ENCODE measurements around the gene GPR82. TPM values are rescaled to one million over a fixed set of nuclear protein-coding genes. Genes with fewer than 3 reads are reported as not detected.
"Not testable (repeated sequence)": the region's sequence is repeated elsewhere in the genome, so short reads cannot be mapped to it uniquely, and the experiment has no call there.

GPR82 gene
- total RNA-seq, 1 donor from 2014 or later = 3.4 TPM

- Histone ChIP-seq H3K9me3 (no peaks in the 10 kb centered on the region), H3K27me3 (no peaks in the 10 kb centered on the region), H3K4me3 (no peak overlapping the region), H3K36me3 (no peaks in the 10 kb centered on the region), H3K4me1 (no peaks in the 10 kb centered on the region), H3K27ac (no peak overlapping the region)
- DNase-seq (no peak), ATAC-seq (no peak)
- intact Hi-C loops (cut with DNase I) = no loop called here
- TF ChIP-seq CTCF (IDR thresholded peaks at IDR 0.05) = no peak
Observed at GRCh38 chrX:41711021-41711667, 12.8 kb upstream of the GPR82 start.

- no peaks in the 10 kb centered on the region for H3K36me3 ChIP-seq
- DNase-seq (no peak), ATAC-seq (no peak)
- H3K4me1 ChIP-seq = no peaks in the 10 kb centered on the region
- no peaks in the 10 kb centered on the region for H3K27me3 ChIP-seq
- H3K27ac ChIP-seq = no peak overlapping the region
- no peak for TF ChIP-seq CTCF (IDR thresholded peaks at IDR 0.05)
- intact Hi-C loops (cut with DNase I) = no loop called here
- H3K4me3 ChIP-seq = no peak overlapping the region
- H3K9me3 ChIP-seq = no peaks in the 10 kb centered on the region
Observed at GRCh38 chrX:41716222-41716621, 7.8 kb upstream of the GPR82 start.

- Histone ChIP-seq H3K27ac (no peak overlapping the region), H3K4me1 (no peaks in the 10 kb centered on the region), H3K4me3 (no peak overlapping the region), H3K27me3 (no peaks in the 10 kb centered on the region), H3K36me3 (no peaks in the 10 kb centered on the region), H3K9me3 (no peaks in the 10 kb centered on the region)
- TF ChIP-seq CTCF (IDR thresholded peaks at IDR 0.05) = no peak
- intact Hi-C loops (cut with DNase I) = no loop called here
- DNase-seq = no peak
- no peak for ATAC-seq
Observed at GRCh38 chrX:41716767-41717473, 7.1 kb upstream of the GPR82 start.

GRCh38 chrX:41718481-41719235, 5.3 kb upstream of the GPR82 start:
- intact Hi-C loops (cut with DNase I) = no loop called here
- Histone ChIP-seq H3K4me1 (peaks cover 5% of the 10 kb centered on the region), H3K4me3 (no peak overlapping the region), H3K27ac (no peak overlapping the region), H3K36me3 (no peaks in the 10 kb centered on the region), H3K9me3 (no peaks in the 10 kb centered on the region), H3K27me3 (no peaks in the 10 kb centered on the region)
- no peak for DNase-seq
- no peak for TF ChIP-seq CTCF (IDR thresholded peaks at IDR 0.05)
- ATAC-seq = no peak

GRCh38 chrX:41719610-41720009, 4.4 kb upstream of the GPR82 start:
- DNase-seq; H3K4me3 ChIP-seq; H3K27me3 ChIP-seq; H3K27ac ChIP-seq; H3K9me3 ChIP-seq; ATAC-seq; intact Hi-C loops (cut with DNase I); H3K36me3 ChIP-seq; H3K4me1 ChIP-seq: not testable (repeated sequence)

All from upper lobe of right lung (tissue), 1 donor.